ENCODE measurements around the gene GET4.

GET4 gene

GRCh38 chr7:945556-946255 lies 69.4 kb downstream of the GET4 start:
- no peak for DNase-seq (ENCODE audit: low read depth in 2 of 3, low spot score in 1 of 3)

Data from stimulated activated CD4-positive, alpha-beta T cell treated with anti-CD3 and anti-CD28 coated beads, Interleukin-12 subunit alpha, Interleukin-12 subunit beta, amount 100 ng/mL, for 48 hours (primary cell).